Mucosa of descending colon (tissue), 3 donors: ENCODE measurements around the gene SLC12A5. TPM values are rescaled to one million over a fixed set of nuclear protein-coding genes. Genes with fewer than 3 reads are reported as not detected.

Experiments
- ATAC-seq: fragments of 200-7000 bp; cut with Tn5 transposase; one replicate; pipeline ENCODE4 v1.9.1; 2020; ENCODE audit warnings: mild to moderate bottlenecking, moderate library complexity
- DNase-seq, 3 donors: peaks; one replicate each; pipeline ENCODE4 v3.0.0-alpha.2; 2020
- H3K36me3 ChIP-seq: fragments of 200-600 bp; one replicate; pipeline ENCODE4 v1.8.0; 2021; ENCODE audit warnings: low read depth, mild to moderate bottlenecking
- H3K4me1 ChIP-seq: fragments of 200-600 bp; one replicate; pipeline ENCODE4 v1.8.0; 2021; ENCODE audit warnings: low read depth, mild to moderate bottlenecking
- H3K4me3 ChIP-seq: fragments of 200-600 bp; one replicate; pipeline ENCODE4 v1.8.0; 2021; ENCODE audit warnings: mild to moderate bottlenecking
- H3K9me3 ChIP-seq: fragments of 200-600 bp; one replicate; pipeline ENCODE4 v1.8.0; 2021; ENCODE audit warnings: mild to moderate bottlenecking
- CTCF ChIP-seq: fragments of 200-600 bp; IDR thresholded peaks from one replicate; pipeline ENCODE4 v1.8.0; 2022; ENCODE audit warnings: antibody characterized with exemption, mild to moderate bottlenecking
- intact Hi-C, 2 donors: fragments of 100-400 bp; cut with DNase I in 1 of 2; cut with micrococcal nuclease in 1 of 2; formaldehyde crosslinking; loops; one replicate each; pipeline versions ENCODE4 v1.11.0 to v1.11.1; 2022; cut with DNase I, micrococcal nuclease
- total RNA-seq, 3 donors: library from RNA; stranded (reverse); fragmentation: NEBNext Ultra II Directional in 2 of 3; extraction: Animal tissue kit (Norgen Biotek cat#: 25700) in 2 of 3; gene quantifications; one replicate each; pipeline versions ENCODE4 v1.2.1 to v1.2.4, GENCODE V29; 2021 to 2023
- donor health status: DM: no; HTN: no; CAD: no; lungs with moderate emphysema.
- donor health status: DM: no; HTN: no; CAD: no.
- donor health status: DM: no; HTN: yes; CAD: no.

SLC12A5 gene
- total RNA-seq, 3 donors from 2014 or later, result 2.5 TPM; not detected in 2

GRCh38 chr20:46037036-46037435 is 8.0 kb downstream of the SLC12A5 start:
- H3K36me3 ChIP-seq, result no peaks in the 10 kb centered on the region
- no peak overlapping the region for H3K4me3 ChIP-seq
- no peaks in the 10 kb centered on the region for H3K4me1 ChIP-seq
- no peaks in the 10 kb centered on the region for H3K9me3 ChIP-seq
- no peak for DNase-seq
- intact Hi-C loops, result no loop called here
- no peak for ATAC-seq
- no peak for TF ChIP-seq CTCF

GRCh38 chr20:46040902-46041535 is 12.0 kb downstream of the SLC12A5 start:
- no peaks in the 10 kb centered on the region for H3K36me3 ChIP-seq
- intact Hi-C loops, result no loop called here
- no peak for TF ChIP-seq CTCF
- DNase-seq (peak in 2 of 3 donors; percentile 49), ATAC-seq (peak; percentile 29)
- H3K4me1 ChIP-seq, result no peaks in the 10 kb centered on the region
- no peak overlapping the region for H3K4me3 ChIP-seq
- H3K9me3 ChIP-seq, result no peaks in the 10 kb centered on the region

GRCh38 chr20:46043556-46043955 is 14.5 kb downstream of the SLC12A5 start:
- no peaks in the 10 kb centered on the region for H3K36me3 ChIP-seq
- intact Hi-C loops, result no loop called here
- no peak overlapping the region for H3K4me3 ChIP-seq
- DNase-seq, result no peak
- H3K9me3 ChIP-seq, result no peaks in the 10 kb centered on the region
- no peak for TF ChIP-seq CTCF
- no peak for ATAC-seq
- H3K4me1 ChIP-seq, result no peaks in the 10 kb centered on the region

GRCh38 chr20:46044896-46045295 is 15.9 kb downstream of the SLC12A5 start:
- H3K36me3 ChIP-seq, result no peaks in the 10 kb centered on the region
- no peaks in the 10 kb centered on the region for H3K4me1 ChIP-seq
- no peak overlapping the region for H3K4me3 ChIP-seq
- H3K9me3 ChIP-seq, result no peaks in the 10 kb centered on the region
- ATAC-seq (no peak), DNase-seq (no peak)
- TF ChIP-seq CTCF, result no peak
- intact Hi-C loops, result no loop called here

GRCh38 chr20:46046588-46047310 is 17.7 kb downstream of the SLC12A5 start:
- DNase-seq (no peak), ATAC-seq (no peak)

More at GRCh38 chr20:46046588-46047310, 17.7 kb downstream of the SLC12A5 start:
- intact Hi-C loops, result no loop called here
- TF ChIP-seq CTCF, result no peak
- no peaks in the 10 kb centered on the region for H3K4me1 ChIP-seq
- H3K9me3 ChIP-seq, result no peaks in the 10 kb centered on the region
- no peaks in the 10 kb centered on the region for H3K36me3 ChIP-seq
- no peak overlapping the region for H3K4me3 ChIP-seq
